SK-N-SH (cell line): ENCODE data around the gene PTPRG.

Source experiments
- CTCF ChIP-seq: fragments of 200-600 bp; sonication (generic); IDR thresholded peaks from 2 replicates; pipeline ENCODE4 v1.6.1; 2017; ENCODE audit warnings: antibody characterized with exemption, mild to moderate bottlenecking, moderate library complexity
- EZH2phosphoT487 ChIP-seq: fragments of 200-600 bp; sonication (generic); IDR thresholded peaks from 2 replicates; pipeline ENCODE4 v1.6.1; 2017; ENCODE audit warnings: low read depth, mixed run types, mild to moderate bottlenecking, antibody characterized with exemption, moderate library complexity, borderline replicate concordance
- FOSL2 ChIP-seq: IDR thresholded peaks from 2 replicates; pipeline ENCODE4 v1.4.0; 2012; ENCODE audit warnings: low read depth, mild to moderate bottlenecking, moderate library complexity, borderline replicate concordance
- FOXJ3 ChIP-seq: sonication (generic); formaldehyde crosslinking; IDR thresholded peaks from 2 replicates; pipeline ENCODE4 v1.5.1; 2020; ENCODE audit warnings: mild to moderate bottlenecking, missing genetic modification reagents
- FOXM1 ChIP-seq: IDR thresholded peaks from 2 replicates; pipeline ENCODE4 v1.4.0; 2012; ENCODE audit warnings: low read depth, mild to moderate bottlenecking
- MAX ChIP-seq: IDR thresholded peaks from 2 replicates; pipeline ENCODE4 v1.4.0; 2012; ENCODE audit warnings: low read depth
- NFIC ChIP-seq: IDR thresholded peaks from 2 replicates; pipeline ENCODE4 v1.4.0; 2012; ENCODE audit warnings: borderline replicate concordance
- POLR2AphosphoS5 ChIP-seq: IDR thresholded peaks from 2 replicates; pipeline ENCODE4 v1.6.1; 2012; ENCODE audit warnings: low read depth, low read length
- RAD21 ChIP-seq: IDR thresholded peaks from 2 replicates; pipeline ENCODE4 v1.6.1; 2012; ENCODE audit warnings: mild to moderate bottlenecking, low read length
- RCOR1 ChIP-seq: fragments of 150-350 bp; IDR thresholded peaks from 2 replicates; pipeline ENCODE4 v1.6.1; 2017; ENCODE audit warnings: antibody characterized with exemption, low read length
- RFX5 ChIP-seq: IDR thresholded peaks from 2 replicates; pipeline ENCODE4 v1.6.1; 2012; ENCODE audit warnings: mild to moderate bottlenecking, improper control_type of control experiment, low read length
- SMC3 ChIP-seq: IDR thresholded peaks from 2 replicates; pipeline ENCODE4 v1.6.1; 2012; ENCODE audit warnings: low read depth, low read length, improper control_type of control experiment
- TAF1 ChIP-seq: IDR thresholded peaks from 2 replicates; pipeline ENCODE4 v1.6.1; 2012; ENCODE audit warnings: low read depth, mild to moderate bottlenecking, low read length, moderate library complexity, borderline replicate concordance

- TF ChIP-seq RFX5 (no peak), TAF1 (no peak), CTCF (no peak), POLR2AphosphoS5 (no peak), SMC3 (no peak), FOXJ3 (CRISPR knock-in tag) (no peak), MAX (no peak), EZH2phosphoT487 (no peak), RCOR1 (no peak), FOXM1 (no peak), FOSL2 (no peak), RAD21 (no peak), NFIC (no peak)
Observed at GRCh38 chr3:61714225-61714624, 152.9 kb downstream of the PTPRG start.
